Measurements from ENCODE around the gene GHSR.
"Not testable (repeated sequence)": the region's sequence is repeated elsewhere in the genome, so short reads cannot be mapped to it uniquely, and the experiment has no call there.

Gene GHSR

GRCh38 chr3:172447611-172448579 is at the start of gene GHSR:
Gene GHSR (minus strand): TSS chr3:172448456. CDS start chr3:172448413, 43 bp downstream.
- TF ChIP-seq CTCF (conservative IDR thresholded peaks at IDR 0.05; ENCODE audit: low read depth, low read length) = no peak
- DNase-seq (ENCODE audit: low read depth) = no peak
- no peak within 1 kb of the TSS for H3K4me3 ChIP-seq (ENCODE audit: low read length)

- H3K4me3 ChIP-seq (ENCODE audit: low read length) = not testable (repeated sequence)
- peak; percentile 27 for DNase-seq (ENCODE audit: low read depth)
- TF ChIP-seq CTCF (conservative IDR thresholded peaks at IDR 0.05; ENCODE audit: low read depth, low read length) = peak; percentile 75
Observed at GRCh38 chr3:172490198-172490669, 42.0 kb upstream of the GHSR start.

GRCh38 chr3:172478116-172478515 is 29.9 kb upstream of the GHSR start:
- DNase-seq (ENCODE audit: low read depth) = no peak
- no peak for TF ChIP-seq CTCF (conservative IDR thresholded peaks at IDR 0.05; ENCODE audit: low read depth, low read length)
- H3K4me3 ChIP-seq (ENCODE audit: low read length) = no peak overlapping the region

GRCh38 chr3:172476347-172476746 is 28.1 kb upstream of the GHSR start:
- no peak overlapping the region for H3K4me3 ChIP-seq (ENCODE audit: low read length)

GRCh38 chr3:172475703-172476102 is 27.4 kb upstream of the GHSR start:
- DNase-seq (ENCODE audit: low read depth) = no peak

More at GRCh38 chr3:172476347-172476746, 28.1 kb upstream of the GHSR start:
- no peak for TF ChIP-seq CTCF (conservative IDR thresholded peaks at IDR 0.05; ENCODE audit: low read depth, low read length)
- no peak for DNase-seq (ENCODE audit: low read depth)

GRCh38 chr3:172471903-172472302 is 23.6 kb upstream of the GHSR start:
- no peak for TF ChIP-seq CTCF (conservative IDR thresholded peaks at IDR 0.05; ENCODE audit: low read depth, low read length)
- no peak for DNase-seq (ENCODE audit: low read depth)
- no peak overlapping the region for H3K4me3 ChIP-seq (ENCODE audit: low read length)

More at GRCh38 chr3:172475703-172476102, 27.4 kb upstream of the GHSR start:
- TF ChIP-seq CTCF (conservative IDR thresholded peaks at IDR 0.05; ENCODE audit: low read depth, low read length) = no peak
- H3K4me3 ChIP-seq (ENCODE audit: low read length) = no peak overlapping the region
